ENCODE measurements around the gene ANKRD22.

- TF ChIP-seq, protein P1, sequence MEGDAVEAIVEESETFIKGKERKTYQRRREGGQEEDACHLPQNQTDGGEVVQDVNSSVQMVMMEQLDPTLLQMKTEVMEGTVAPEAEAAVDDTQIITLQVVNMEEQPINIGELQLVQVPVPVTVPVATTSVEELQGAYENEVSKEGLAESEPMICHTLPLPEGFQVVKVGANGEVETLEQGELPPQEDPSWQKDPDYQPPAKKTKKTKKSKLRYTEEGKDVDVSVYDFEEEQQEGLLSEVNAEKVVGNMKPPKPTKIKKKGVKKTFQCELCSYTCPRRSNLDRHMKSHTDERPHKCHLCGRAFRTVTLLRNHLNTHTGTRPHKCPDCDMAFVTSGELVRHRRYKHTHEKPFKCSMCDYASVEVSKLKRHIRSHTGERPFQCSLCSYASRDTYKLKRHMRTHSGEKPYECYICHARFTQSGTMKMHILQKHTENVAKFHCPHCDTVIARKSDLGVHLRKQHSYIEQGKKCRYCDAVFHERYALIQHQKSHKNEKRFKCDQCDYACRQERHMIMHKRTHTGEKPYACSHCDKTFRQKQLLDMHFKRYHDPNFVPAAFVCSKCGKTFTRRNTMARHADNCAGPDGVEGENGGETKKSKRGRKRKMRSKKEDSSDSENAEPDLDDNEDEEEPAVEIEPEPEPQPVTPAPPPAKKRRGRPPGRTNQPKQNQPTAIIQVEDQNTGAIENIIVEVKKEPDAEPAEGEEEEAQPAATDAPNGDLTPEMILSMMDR (IDR thresholded peaks at IDR 0.05; ENCODE audit: borderline replicate concordance, extremely low read depth, low read length, poor library complexity, severe bottlenecking), result no peak
- no peak for TF ChIP-seq EZH2 (IDR thresholded peaks at IDR 0.05; ENCODE audit: borderline replicate concordance, low read depth, low read length, severe bottlenecking)
Measured at GRCh38 chr10:88874281-88874680, 22.6 kb upstream of the ANKRD22 start.
